Measurements from ENCODE around the gene TTC23.

Gene TTC23

GRCh38 chr15:99090938-99091337, 158.4 kb downstream of the TTC23 start:
- TF ChIP-seq CTCF (IDR thresholded peaks at IDR 0.05; ENCODE audit: control insufficient read depth, insufficient read depth, low read depth, low read length, missing control alignments) = no peak
- H3K4me3 ChIP-seq (ENCODE audit: control insufficient read depth, low read depth, low read length) = no peak overlapping the region
- no peak for DNase-seq (ENCODE audit: low read depth)

- TF ChIP-seq CTCF (IDR thresholded peaks at IDR 0.05; ENCODE audit: control insufficient read depth, insufficient read depth, low read depth, low read length, missing control alignments) = no peak
- DNase-seq (ENCODE audit: low read depth) = no peak
- H3K4me3 ChIP-seq (ENCODE audit: control insufficient read depth, low read depth, low read length) = no peak overlapping the region
Measured at GRCh38 chr15:99090011-99090699, 159.2 kb downstream of the TTC23 start.

GRCh38 chr15:99087405-99087943, 161.9 kb downstream of the TTC23 start:
- no peak for TF ChIP-seq CTCF (IDR thresholded peaks at IDR 0.05; ENCODE audit: control insufficient read depth, insufficient read depth, low read depth, low read length, missing control alignments)
- no peak for DNase-seq (ENCODE audit: low read depth)
- H3K4me3 ChIP-seq (ENCODE audit: control insufficient read depth, low read depth, low read length) = no peak overlapping the region

- no peak for TF ChIP-seq CTCF (IDR thresholded peaks at IDR 0.05; ENCODE audit: control insufficient read depth, insufficient read depth, low read depth, low read length, missing control alignments)
- H3K4me3 ChIP-seq (ENCODE audit: control insufficient read depth, low read depth, low read length) = no peak overlapping the region
- DNase-seq (ENCODE audit: low read depth) = no peak
Measured at GRCh38 chr15:99086327-99086667, 163.1 kb downstream of the TTC23 start.
